WERI-Rb-1 (cell line): ENCODE data around the gene NEXN.

Source experiments
- DNase-seq: peaks from one replicate; pipeline ENCODE4 v3.0.0-alpha.2; 2020
- H3K27ac ChIP-seq: fragments of 250-450 bp; sonication (Bioruptor Pico); 2 replicates; pipeline ENCODE4 v1.5.1; 2020; ENCODE audit warnings: mild to moderate bottlenecking, moderate library complexity
- H3K27me3 ChIP-seq: fragments of 250-450 bp; sonication (Bioruptor Pico); 2 replicates; pipeline ENCODE4 v1.5.1; 2021; ENCODE audit warnings: mild to moderate bottlenecking, low read depth, moderate library complexity; ENCODE audit not compliant: insufficient read depth, severe bottlenecking
- H3K36me3 ChIP-seq: fragments of 250-450 bp; sonication (Bioruptor Pico); 2 replicates; pipeline ENCODE4 v1.5.1; 2020; ENCODE audit warnings: mild to moderate bottlenecking, moderate library complexity
- H3K4me3 ChIP-seq: 2 replicates; pipeline ENCODE4 v1.5.1; 2011; ENCODE audit warnings: low read depth, mild to moderate bottlenecking, control low read depth, low read length
- H3K9me3 ChIP-seq: fragments of 250-450 bp; sonication (Bioruptor Pico); 2 replicates; pipeline ENCODE4 v1.5.1; 2021; ENCODE audit warnings: mild to moderate bottlenecking, moderate library complexity; ENCODE audit not compliant: severe bottlenecking
- TF ChIP-seq, protein P1 (sequence below): IDR thresholded peaks from 2 replicates; pipeline ENCODE4 v1.5.1; 2011; ENCODE audit warnings: low read depth, mild to moderate bottlenecking, control low read depth, inconsistent platforms, low read length

NEXN gene

DNA sequence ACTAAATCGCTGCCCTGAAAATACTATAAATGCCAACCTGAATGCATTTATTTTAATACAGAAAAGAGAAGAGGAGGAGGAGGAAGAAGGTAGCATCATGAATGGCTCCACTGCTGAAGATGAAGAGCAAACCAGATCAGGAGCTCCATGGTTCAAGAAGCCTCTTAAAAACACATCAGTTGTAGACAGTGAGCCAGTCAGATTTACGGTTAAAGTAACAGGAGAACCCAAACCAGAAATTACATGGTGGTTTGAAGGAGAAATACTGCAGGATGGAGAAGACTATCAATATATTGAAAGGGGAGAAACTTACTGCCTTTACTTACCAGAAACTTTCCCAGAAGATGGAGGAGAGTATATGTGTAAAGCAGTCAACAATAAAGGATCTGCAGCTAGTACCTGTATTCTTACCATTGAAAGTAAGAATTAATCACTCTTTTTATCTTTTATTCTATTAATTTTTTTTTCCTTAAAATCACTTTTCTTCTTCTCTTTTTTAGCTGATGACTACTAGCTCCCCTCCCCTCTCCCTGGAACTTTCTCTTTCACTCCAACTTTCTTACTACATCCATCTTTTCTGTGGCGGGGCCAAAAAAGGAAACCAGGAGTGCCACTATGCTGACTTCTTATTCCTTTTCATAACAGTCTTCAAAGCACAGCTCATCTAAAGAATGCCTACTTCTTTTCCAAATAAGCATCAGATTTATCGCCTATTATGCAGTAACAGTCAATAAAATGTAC lies 54.1 kb downstream of the NEXN start:
- no peak for DNase-seq
- H3K36me3 ChIP-seq = peaks cover 37% of the 10 kb centered on the region
- TF ChIP-seq, protein P1, sequence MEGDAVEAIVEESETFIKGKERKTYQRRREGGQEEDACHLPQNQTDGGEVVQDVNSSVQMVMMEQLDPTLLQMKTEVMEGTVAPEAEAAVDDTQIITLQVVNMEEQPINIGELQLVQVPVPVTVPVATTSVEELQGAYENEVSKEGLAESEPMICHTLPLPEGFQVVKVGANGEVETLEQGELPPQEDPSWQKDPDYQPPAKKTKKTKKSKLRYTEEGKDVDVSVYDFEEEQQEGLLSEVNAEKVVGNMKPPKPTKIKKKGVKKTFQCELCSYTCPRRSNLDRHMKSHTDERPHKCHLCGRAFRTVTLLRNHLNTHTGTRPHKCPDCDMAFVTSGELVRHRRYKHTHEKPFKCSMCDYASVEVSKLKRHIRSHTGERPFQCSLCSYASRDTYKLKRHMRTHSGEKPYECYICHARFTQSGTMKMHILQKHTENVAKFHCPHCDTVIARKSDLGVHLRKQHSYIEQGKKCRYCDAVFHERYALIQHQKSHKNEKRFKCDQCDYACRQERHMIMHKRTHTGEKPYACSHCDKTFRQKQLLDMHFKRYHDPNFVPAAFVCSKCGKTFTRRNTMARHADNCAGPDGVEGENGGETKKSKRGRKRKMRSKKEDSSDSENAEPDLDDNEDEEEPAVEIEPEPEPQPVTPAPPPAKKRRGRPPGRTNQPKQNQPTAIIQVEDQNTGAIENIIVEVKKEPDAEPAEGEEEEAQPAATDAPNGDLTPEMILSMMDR = no peak

DNA sequence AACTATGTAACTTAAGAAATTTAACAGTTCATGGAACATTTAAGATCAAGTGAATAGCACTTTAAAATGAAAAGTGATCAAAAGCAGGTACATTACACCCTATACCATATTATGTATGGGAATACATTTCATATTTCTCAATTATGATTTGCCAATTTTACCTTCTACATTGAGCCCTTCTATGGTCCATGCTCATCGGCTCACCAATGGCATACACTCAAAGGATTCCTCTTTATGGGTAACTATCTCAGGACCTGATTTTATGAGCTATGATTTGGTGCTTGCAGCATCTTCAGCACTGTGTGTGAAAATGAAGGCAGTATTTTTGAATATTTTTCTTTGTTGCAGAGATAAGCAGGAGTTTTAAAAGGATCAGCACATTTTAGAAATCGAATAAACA lies 56.9 kb downstream of the NEXN start:
- Histone ChIP-seq H3K27ac (no peak overlapping the region), H3K9me3 (no peaks in the 10 kb centered on the region), H3K4me3 (no peak overlapping the region), H3K27me3 (no peaks in the 10 kb centered on the region), H3K36me3 (peaks cover 63% of the 10 kb centered on the region)
- DNase-seq = no peak
- TF ChIP-seq, protein P1 = no peak

More for the DNA sequence above, 54.1 kb downstream of the NEXN start:
- Histone ChIP-seq H3K27ac (no peak overlapping the region), H3K4me3 (no peak overlapping the region), H3K27me3 (no peaks in the 10 kb centered on the region), H3K9me3 (no peaks in the 10 kb centered on the region)

DNA sequence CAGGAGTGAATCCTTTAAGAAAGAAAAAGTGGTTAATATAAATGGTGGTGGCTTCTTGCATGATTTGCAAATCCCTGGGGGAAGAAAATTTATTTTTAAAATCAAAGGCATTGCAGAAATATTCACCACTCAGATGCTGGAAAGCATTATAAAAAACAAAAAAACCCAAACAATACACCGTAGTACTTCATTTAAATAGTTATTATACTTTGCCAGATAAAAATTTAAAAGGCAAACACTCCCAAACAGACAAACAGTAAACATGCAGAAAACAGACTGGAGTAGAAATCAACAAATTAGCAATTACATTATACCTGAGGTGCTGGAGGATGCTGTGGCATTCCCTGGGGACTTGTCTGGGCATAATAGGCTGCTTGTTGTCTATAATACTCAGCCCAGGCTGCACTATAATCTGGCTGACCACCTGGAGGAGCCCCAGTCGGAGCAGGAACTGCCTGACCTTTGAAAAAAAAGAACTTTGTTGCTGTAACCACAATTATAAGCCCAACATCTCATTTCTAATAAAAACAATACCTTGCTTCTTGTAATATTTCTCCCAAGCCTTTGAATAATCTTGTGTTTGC lies 60.5 kb downstream of the NEXN start:
- no peak overlapping the region for H3K4me3 ChIP-seq
- DNase-seq = peak; percentile 68
- no peaks in the 10 kb centered on the region for H3K27me3 ChIP-seq
- H3K36me3 ChIP-seq = peaks cover 90% of the 10 kb centered on the region
- TF ChIP-seq, protein P1 = peak; percentile 47; the same call in 1 of the 2 replicates
- peak overlapping the region; percentile 48 for H3K27ac ChIP-seq
- H3K9me3 ChIP-seq = no peaks in the 10 kb centered on the region

DNA sequence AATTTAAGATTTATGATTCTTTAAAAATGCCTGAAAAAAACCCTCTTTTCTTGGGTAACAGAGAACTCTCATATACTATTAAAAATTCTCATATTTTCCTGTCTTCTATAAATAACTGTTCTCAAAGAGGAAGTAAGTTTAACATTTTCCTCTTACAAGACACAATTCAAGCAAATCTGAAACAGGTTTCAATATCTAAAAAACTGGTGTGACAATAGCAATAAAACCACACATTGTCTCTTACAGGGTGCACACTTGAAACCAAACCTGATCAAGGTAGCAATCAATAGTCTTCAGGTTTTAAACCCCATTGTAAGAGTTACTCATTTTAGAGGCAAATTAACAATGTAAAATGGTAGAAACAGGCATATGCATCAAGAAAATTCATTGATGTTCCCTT lies 62.4 kb downstream of the NEXN start:
- no peak overlapping the region for H3K27ac ChIP-seq
- TF ChIP-seq, protein P1 = no peak
- H3K9me3 ChIP-seq = no peaks in the 10 kb centered on the region
- no peaks in the 10 kb centered on the region for H3K27me3 ChIP-seq
- no peak for DNase-seq
- H3K36me3 ChIP-seq = peaks cover 91% of the 10 kb centered on the region
- H3K4me3 ChIP-seq = no peak overlapping the region

DNA sequence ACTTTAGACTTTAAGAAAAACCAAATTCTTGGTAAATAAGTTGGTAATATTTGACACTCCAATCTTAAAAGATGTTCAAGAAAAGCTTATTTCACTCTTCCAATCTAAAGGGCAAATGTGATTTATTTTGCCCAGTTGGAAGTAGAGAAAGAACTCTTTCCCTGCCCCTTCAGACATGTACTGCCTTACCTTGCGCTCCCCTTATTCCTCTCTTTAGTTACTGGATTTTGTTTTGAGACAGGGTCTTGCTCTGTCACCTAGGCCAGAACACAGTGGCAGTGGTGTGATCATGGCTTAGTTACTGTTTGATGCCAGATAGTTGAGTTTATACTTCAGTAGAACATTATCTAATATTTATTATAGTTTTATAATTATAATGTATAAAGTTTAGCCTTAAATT lies 62.9 kb downstream of the NEXN start:
- Histone ChIP-seq H3K27me3 (no peaks in the 10 kb centered on the region), H3K27ac (no peak overlapping the region), H3K4me3 (no peak overlapping the region), H3K36me3 (peaks cover 94% of the 10 kb centered on the region), H3K9me3 (no peaks in the 10 kb centered on the region)
- DNase-seq = no peak
- TF ChIP-seq, protein P1 = no peak
